Measurements from ENCODE around the gene TBC1D21. TPM values are rescaled to one million over a fixed set of nuclear protein-coding genes. Genes with fewer than 3 reads are reported as not detected.

Gene TBC1D21
- total RNA-seq, 1 experiment from 2014 or later = not detected

GRCh38 chr15:73919706-73920105 is 46.3 kb downstream of the TBC1D21 start:
- H3T11ph ChIP-seq (ENCODE audit: low read length) = no peak overlapping the region
- TF ChIP-seq CTCF (conservative IDR thresholded peaks at IDR 0.05) = no peak
- no peak overlapping the region for H4K8ac ChIP-seq (replicated peaks; ENCODE audit: insufficient read length, low read depth, low read length)
- H3K4me2 ChIP-seq (ENCODE audit: insufficient read depth, insufficient read length, low read length) = no peak overlapping the region
- peaks cover 19% of the 10 kb centered on the region; the same call in 1 of the 2 replicates for H3K4me1 ChIP-seq (ENCODE audit: insufficient read depth, low read length)
- no peak overlapping the region for H3K14ac ChIP-seq (ENCODE audit: insufficient read depth, low read length)
- no peak overlapping the region for H2BK5ac ChIP-seq (ENCODE audit: insufficient read length, low read length)
- H3K4ac ChIP-seq (ENCODE audit: low read depth, low read length) = no peak overlapping the region
- H3K4me1 Mint-ChIP-seq = peaks cover 31 to 38% of the 10 kb centered on the region in 2 experiments
- H2BK12ac ChIP-seq (ENCODE audit: insufficient read length, low read depth, low read length) = no peak overlapping the region
- no peaks in the 10 kb centered on the region for H4K20me1 ChIP-seq (ENCODE audit: control insufficient read depth, insufficient read depth, insufficient read length)
- H2BK20ac ChIP-seq (ENCODE audit: low read depth, low read length, poor library complexity, severe bottlenecking) = no peak overlapping the region
- no peak overlapping the region for H2AK5ac ChIP-seq (ENCODE audit: insufficient read length, low read length)
- peaks cover 8 to 16% of the 10 kb centered on the region in 2 experiments; a peak in 4 of 5 replicates for H3K9me3 Mint-ChIP-seq
- no peak overlapping the region for H4K91ac ChIP-seq (ENCODE audit: insufficient read length, low read depth, low read length)
- no peak for DNase-seq
- H3K27me3 ChIP-seq (ENCODE audit: insufficient read depth, low read length) = no peaks in the 10 kb centered on the region
- H3K23me2 ChIP-seq (ENCODE audit: insufficient read length, low read depth, low read length, poor library complexity, severe bottlenecking) = peaks cover 3% of the 10 kb centered on the region
- H2BK120ac ChIP-seq (ENCODE audit: low read depth, low read length, poor library complexity, severe bottlenecking) = no peak overlapping the region
- no CpG with 5 or more reads among the region's 6 CpGs for WGBS (ENCODE audit: extremely low coverage, insufficient read length, low lambda C conversion rate)
- no peaks in the 10 kb centered on the region for H3K79me2 ChIP-seq (ENCODE audit: insufficient read depth, low read length)
- peaks cover 22 to 29% (median 25%) of the 10 kb centered on the region in 3 experiments for H3K36me3 Mint-ChIP-seq (ENCODE audit: insufficient read depth in 1 of 3, low read depth in 3 of 3)
- H3K23ac ChIP-seq (ENCODE audit: insufficient read length, low read depth, low read length) = no peak overlapping the region
- no peak overlapping the region for H3K56ac ChIP-seq (ENCODE audit: insufficient read length, low read depth, low read length)
- no peaks in the 10 kb centered on the region for H3K9me3 ChIP-seq (ENCODE audit: control insufficient read depth, low read depth, low read length)
- no peak overlapping the region for H3K27ac ChIP-seq (ENCODE audit: insufficient read length, low read depth, low read length)
- H2BK15ac ChIP-seq (ENCODE audit: low read depth, low read length) = no peak overlapping the region
- no peak overlapping the region for H3K9ac ChIP-seq (ENCODE audit: extremely low read depth, insufficient read length, low read length)
- no peak overlapping the region for H2AFZ ChIP-seq (ENCODE audit: low read length)
- no peak overlapping the region for H3K4me3 Mint-ChIP-seq
- no peak overlapping the region for H4K5ac ChIP-seq (ENCODE audit: insufficient read length, low read depth, low read length)
- H3K27ac Mint-ChIP-seq = no peak overlapping the region
- no peak overlapping the region for H3K18ac ChIP-seq (ENCODE audit: insufficient read length, low read depth, low read length)
- no peaks in the 10 kb centered on the region for H3K79me1 ChIP-seq (ENCODE audit: insufficient read depth, low read depth, low read length, poor library complexity, severe bottlenecking)
- peaks cover 4% of the 10 kb centered on the region for H3K27me3 Mint-ChIP-seq (ENCODE audit: low read depth)

Data from H9 (cell line).